A673 (cell line): ENCODE measurements around the gene TTC24. TPM values are rescaled to one million over a fixed set of nuclear protein-coding genes. Genes with fewer than 3 reads are reported as not detected.

Experiments
- BruUV-seq: library from RNA; stranded (reverse); fragments of 400-500 nt; replicated peaks from 2 replicates; lab custom pipeline; 2021; lab: Mats Ljungman, UMichigan
- CTCF ChIA-PET: fragments of 300-600 bp; sonication (Branson Sonifier 250); formaldehyde crosslinking; loops from one replicate; lab custom pipeline; 2022; ENCODE audit warnings: antibody characterized with exemption; lab: Charles Lee
- POLR2A ChIA-PET: fragments of 300-600 bp; sonication (Branson Sonifier 250); formaldehyde crosslinking; loops from one replicate; lab custom pipeline; 2022; ENCODE audit warnings: antibody characterized with exemption; ENCODE audit not compliant: low non-redundant PET; lab: Charles Lee
- DNase-seq: peaks from one replicate; pipeline ENCODE4 v3.0.0-alpha.2; 2015; ENCODE audit warnings: low spot score
- H3K27ac ChIP-seq: fragments of 200-600 bp; sonication (generic); 2 replicates; pipeline ENCODE4 v1.5.1; 2016; ENCODE audit warnings: mixed run types, low read depth, mild to moderate bottlenecking, mixed read lengths, antibody characterized with exemption, low read length; ENCODE audit not compliant: poor library complexity, severe bottlenecking
- H3K27me3 ChIP-seq: fragments of 200-600 bp; sonication (generic); replicated peaks from 2 replicates; pipeline ENCODE4 v1.6.1; 2017; ENCODE audit warnings: mixed run types, low read depth, mild to moderate bottlenecking, mixed read lengths, antibody characterized with exemption, low read length; ENCODE audit not compliant: insufficient read depth, poor library complexity
- H3K36me3 ChIP-seq: fragments of 200-600 bp; sonication (generic); 2 replicates; pipeline ENCODE4 v1.6.1; 2016; ENCODE audit warnings: mixed run types, mild to moderate bottlenecking, mixed read lengths, antibody characterized with exemption, low read length; ENCODE audit not compliant: insufficient read depth, poor library complexity, severe bottlenecking
- H3K4me1 ChIP-seq: fragments of 200-600 bp; sonication (generic); 2 replicates; pipeline ENCODE4 v1.6.1; 2017; ENCODE audit warnings: mixed run types, mild to moderate bottlenecking, mixed read lengths, antibody characterized with exemption, low read length; ENCODE audit not compliant: insufficient read depth, poor library complexity, severe bottlenecking
- H3K4me3 ChIP-seq: fragments of 200-600 bp; sonication (generic); 2 replicates; pipeline ENCODE4 v1.5.1; 2016; ENCODE audit warnings: low read depth, mixed run types, mild to moderate bottlenecking, mixed read lengths, low read length; ENCODE audit not compliant: poor library complexity, severe bottlenecking
- H3K9me3 ChIP-seq: fragments of 200-600 bp; sonication (generic); 2 replicates; pipeline ENCODE4 v1.6.1; 2016; ENCODE audit warnings: mixed run types, low read depth, mild to moderate bottlenecking, mixed read lengths, antibody characterized with exemption, low read length; ENCODE audit not compliant: poor library complexity, severe bottlenecking
- CTCF ChIP-seq: fragments of 300-800, 200-600 bp; sonication (generic); conservative IDR thresholded peaks from 2 replicates; pipeline ENCODE4 v1.5.1; 2017; ENCODE audit warnings: low read depth, mild to moderate bottlenecking, antibody characterized with exemption, low read length, moderate library complexity, mixed read lengths
- EZH2 ChIP-seq: fragments of 200-600 bp; sonication (generic); IDR thresholded peaks from 2 replicates; pipeline ENCODE4 v1.6.1; 2017; ENCODE audit warnings: borderline replicate concordance, low read depth, mild to moderate bottlenecking, mixed read lengths, antibody characterized with exemption, low read length; ENCODE audit not compliant: poor library complexity, severe bottlenecking
- intact Hi-C: fragments of 100-400 bp; cut with micrococcal nuclease; formaldehyde crosslinking; loops from one replicate; pipeline ENCODE4 v1.10.0; 2022; ENCODE audit not compliant: unreplicated experiment
- total RNA-seq: library from RNA; stranded (reverse); gene quantifications from 2 replicates; pipeline ENCODE4 v1.2.3, GENCODE V29; 2021

Gene TTC24
- total RNA-seq, 1 experiment from 2014 or later, result not detected

DNA sequence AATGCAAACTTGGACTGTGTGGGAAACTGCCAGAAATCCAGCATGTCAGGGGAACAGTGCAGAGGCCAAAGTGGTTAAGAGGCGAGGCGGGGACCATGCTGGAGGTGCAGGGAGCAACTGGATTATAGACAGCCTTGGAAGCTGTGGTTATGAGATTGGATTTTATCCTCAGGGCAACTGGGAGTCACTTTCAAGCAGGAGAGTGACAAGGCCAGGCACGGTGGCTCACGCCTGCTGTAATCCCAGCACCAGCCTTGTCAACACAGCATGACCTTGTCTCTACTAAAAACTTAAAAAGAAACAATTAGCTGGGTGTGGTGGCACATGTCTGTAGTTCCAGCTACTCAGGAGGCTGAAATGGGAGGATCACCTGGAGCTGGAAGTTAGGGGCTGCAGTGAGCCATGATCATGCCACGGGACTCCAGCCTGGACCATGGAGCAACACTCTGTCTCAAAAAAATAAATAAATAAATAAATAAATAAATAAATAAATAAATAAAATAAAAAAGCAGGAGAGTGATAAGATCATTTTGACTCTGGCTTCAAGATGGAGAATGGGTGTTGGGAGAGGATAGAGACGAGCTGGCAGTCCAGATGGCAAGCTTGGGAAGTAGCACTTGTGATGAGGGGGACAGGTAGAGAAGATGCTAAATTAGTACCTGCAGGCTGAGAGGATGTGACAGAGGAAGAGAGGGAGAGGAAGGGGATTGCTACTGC is 43.2 kb downstream of the TTC24 start:
- no TSS peak for BruUV-seq
- H3K36me3 ChIP-seq, result no peaks in the 10 kb centered on the region
- intact Hi-C loops, result no loop called here
- H3K4me3 ChIP-seq, result no peak overlapping the region
- POLR2A ChIA-PET, result no interaction called here
- TF ChIP-seq EZH2 (no peak), CTCF (no peak)
- no peak overlapping the region for H3K27ac ChIP-seq
- no peaks in the 10 kb centered on the region for H3K9me3 ChIP-seq
- no peak for DNase-seq
- H3K4me1 ChIP-seq, result peaks cover 16% of the 10 kb centered on the region
- H3K27me3 ChIP-seq, result peaks cover 61% of the 10 kb centered on the region
- CTCF ChIA-PET, result no interaction called here

DNA sequence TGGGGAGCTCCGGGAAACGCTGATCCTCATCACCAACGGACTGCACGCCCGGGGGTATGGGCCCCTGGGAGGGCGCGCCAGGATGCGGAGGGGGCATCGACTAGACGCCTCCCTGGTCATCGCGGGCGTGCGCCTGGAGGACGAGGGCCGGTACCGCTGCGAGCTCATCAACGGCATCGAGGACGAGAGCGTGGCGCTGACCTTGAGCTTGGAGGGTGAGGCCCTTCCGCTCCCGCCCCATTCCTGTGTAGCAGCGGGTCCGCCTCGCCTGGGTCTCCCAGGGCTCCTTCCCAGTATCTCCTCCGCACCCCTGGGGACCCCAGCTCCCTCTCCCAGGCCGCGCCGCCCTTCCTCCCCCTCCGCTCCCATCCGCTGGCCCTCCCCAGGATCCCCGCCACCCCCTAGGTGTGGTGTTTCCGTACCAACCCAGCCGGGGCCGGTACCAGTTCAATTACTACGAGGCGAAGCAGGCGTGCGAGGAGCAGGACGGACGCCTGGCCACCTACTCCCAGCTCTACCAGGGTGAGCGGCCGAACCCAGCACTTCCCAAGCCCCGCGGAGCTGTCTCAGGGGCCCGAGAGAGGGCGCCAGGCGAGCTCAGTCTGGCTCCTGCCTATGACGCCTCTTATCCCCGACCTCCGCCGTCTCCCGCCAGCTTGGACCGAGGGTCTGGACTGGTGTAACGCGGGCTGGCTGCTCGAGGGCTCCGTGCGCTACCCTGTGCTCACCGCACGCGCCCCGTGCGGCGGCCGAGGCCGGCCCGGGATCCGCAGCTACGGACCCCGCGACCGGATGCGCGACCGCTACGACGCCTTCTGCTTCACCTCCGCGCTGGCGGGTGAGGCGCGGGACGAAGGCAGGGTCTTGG is 44.7 kb downstream of the TTC24 start:
- BruUV-seq, result no TSS peak
- ChIA-PET CTCF (interaction anchor here (0.6 to 1.6 kb wide), 13 partner anchors 9 to 102 kb away, joined by 3 to 7 read pairs (median 4); partner anchors contain the start of gene CRABP2), POLR2A (no interaction called here)
- no peaks in the 10 kb centered on the region for H3K36me3 ChIP-seq
- H3K4me1 ChIP-seq, result peaks cover 16% of the 10 kb centered on the region
- intact Hi-C loops, result no loop called here
- peaks cover 61% of the 10 kb centered on the region for H3K27me3 ChIP-seq
- H3K27ac ChIP-seq, result no peak overlapping the region
- DNase-seq, result peak; percentile 68
- peak overlapping the region; percentile 36 for H3K4me3 ChIP-seq
- TF ChIP-seq CTCF, result peak; percentile 63
- peak; percentile 38 for TF ChIP-seq EZH2
- H3K9me3 ChIP-seq, result no peaks in the 10 kb centered on the region

DNA sequence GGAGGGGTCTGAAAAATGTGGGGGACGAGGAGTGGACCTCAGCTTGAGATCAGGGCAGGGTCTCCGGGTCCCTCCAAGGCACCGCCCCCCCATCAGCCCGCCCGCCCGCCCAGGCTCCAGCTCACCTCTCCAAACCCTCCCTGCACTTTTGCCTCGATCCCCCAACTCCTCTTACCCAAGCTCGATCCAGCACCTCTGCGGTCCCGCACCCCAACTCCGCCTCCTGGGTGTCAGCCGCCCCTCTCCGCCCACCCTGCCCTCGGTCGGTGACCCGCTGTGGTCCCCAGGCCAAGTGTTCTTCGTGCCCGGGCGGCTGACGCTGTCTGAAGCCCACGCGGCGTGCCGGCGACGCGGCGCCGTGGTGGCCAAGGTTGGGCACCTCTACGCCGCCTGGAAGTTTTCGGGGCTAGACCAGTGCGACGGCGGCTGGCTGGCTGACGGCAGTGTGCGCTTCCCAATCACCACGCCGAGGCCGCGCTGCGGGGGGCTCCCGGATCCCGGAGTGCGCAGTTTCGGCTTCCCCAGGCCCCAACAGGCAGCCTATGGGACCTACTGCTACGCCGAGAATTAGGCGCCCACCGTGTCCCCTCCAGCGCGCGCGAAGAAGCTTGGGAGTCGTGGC is 45.4 kb downstream of the TTC24 start:
- ChIA-PET CTCF (interaction anchor here (0.6 to 1.6 kb wide), 9 partner anchors 10 to 101 kb away, joined by 3 to 7 read pairs (median 5); no protein-coding TSS in a partner anchor), POLR2A (no interaction called here)
- H3K27me3 ChIP-seq, result peaks cover 58% of the 10 kb centered on the region
- no peak overlapping the region for H3K27ac ChIP-seq
- no peak for DNase-seq
- H3K9me3 ChIP-seq, result no peaks in the 10 kb centered on the region
- peak overlapping the region; percentile 36 for H3K4me3 ChIP-seq
- intact Hi-C loops, result no loop called here
- BruUV-seq, result no TSS peak
- no peaks in the 10 kb centered on the region for H3K36me3 ChIP-seq
- peaks cover 16% of the 10 kb centered on the region for H3K4me1 ChIP-seq
- no peak for TF ChIP-seq CTCF
- TF ChIP-seq EZH2, result no peak
